CD4-positive, alpha-beta T cell (primary cell): ENCODE results near the gene TOGARAM2. TPM values are rescaled to one million over a fixed set of nuclear protein-coding genes. Genes with fewer than 3 reads are reported as not detected.

ENCODE experiments used
- ATAC-seq: fragments of 200-7000 bp; cut with Tn5 transposase; one replicate; pipeline ENCODE4 v1.10.0; 2022; ENCODE audit warnings: mild to moderate bottlenecking; ENCODE audit not compliant: poor library complexity
- CTCF ChIA-PET: fragments of 350-600 bp; sonication (Branson Sonifier 250); formaldehyde crosslinking; loops from one replicate; lab custom pipeline; 2021; ENCODE audit warnings: antibody characterized with exemption, inconsistent platforms; lab: Charles Lee
- POLR2A ChIA-PET: fragments of 350-600 bp; sonication (Branson Sonifier 250); formaldehyde crosslinking; loops from one replicate; lab custom pipeline; 2021; ENCODE audit warnings: antibody characterized with exemption, inconsistent platforms; lab: Charles Lee
- DNase-seq, 14 experiments: peaks; one replicate each; pipeline ENCODE4 v3.0.0-alpha.2; 2013 to 2020; ENCODE audit warnings: mixed read lengths in 2 of 14
- H3K27ac ChIP-seq, 2 donors: one replicate each; pipeline versions ENCODE4 v1.5.1 to v1.7.0; 2013; ENCODE audit warnings: low read length in 2 of 2, low read depth in 1 of 2, mild to moderate bottlenecking in 1 of 2
- H3K27me3 ChIP-seq, 2 experiments: 1 replicate in 1 of 2; 2 replicates in 1 of 2; pipeline versions ENCODE4 v1.6.1 to v1.7.0; 2013; ENCODE audit warnings: low read length in 2 of 2, control low read depth in 1 of 2, mild to moderate bottlenecking in 1 of 2, moderate library complexity in 1 of 2; ENCODE audit not compliant: insufficient read depth in 2 of 2, control insufficient read depth in 1 of 2
- H3K36me3 ChIP-seq: one replicate; pipeline ENCODE4 v1.6.1; 2013; ENCODE audit warnings: low read length, control low read depth; ENCODE audit not compliant: insufficient read depth
- H3K4me1 ChIP-seq: one replicate; pipeline ENCODE4 v1.6.1; 2013; ENCODE audit warnings: low read length, control low read depth; ENCODE audit not compliant: insufficient read depth
- H3K4me3 ChIP-seq: one replicate; pipeline ENCODE4 v1.5.1; 2013; ENCODE audit warnings: mild to moderate bottlenecking, low read length, moderate library complexity
- H3K9me3 ChIP-seq, 2 experiments: 1 replicate in 1 of 2; 2 replicates in 1 of 2; pipeline versions ENCODE4 v1.6.1 to v1.7.0; 2013; ENCODE audit warnings: low read length in 2 of 2, mild to moderate bottlenecking in 2 of 2, control low read depth in 1 of 2, moderate library complexity in 1 of 2; ENCODE audit not compliant: control insufficient read depth in 1 of 2, insufficient read depth in 1 of 2
- H3K27ac Mint-ChIP-seq: one replicate; pipeline ENCODE4 v1.8.0; 2020; ENCODE audit warnings: mixed read lengths
- H3K27me3 Mint-ChIP-seq: one replicate; pipeline ENCODE4 v1.8.0; 2021; ENCODE audit warnings: mixed read lengths
- H3K36me3 Mint-ChIP-seq: one replicate; pipeline ENCODE4 v1.8.0; 2021; ENCODE audit warnings: low read depth, mixed read lengths
- H3K4me1 Mint-ChIP-seq: one replicate; pipeline ENCODE4 v1.8.0; 2021; ENCODE audit warnings: low read depth, mixed read lengths
- H3K4me3 Mint-ChIP-seq: one replicate; pipeline ENCODE4 v1.8.0; 2020; ENCODE audit warnings: mild to moderate bottlenecking, mixed read lengths
- H3K9me3 Mint-ChIP-seq: one replicate; pipeline ENCODE4 v1.8.0; 2020; ENCODE audit warnings: mixed read lengths
- intact Hi-C, 2 experiments: fragments of 100-400 bp; cut with DNase I in 1 of 2; cut with micrococcal nuclease in 1 of 2; formaldehyde crosslinking; loops; one replicate each; pipeline versions ENCODE4 v1.15.1 to v1.9.0; 2023 to 2025; cut with DNase I, micrococcal nuclease
- total RNA-seq, 174 experiments: library from RNA in 2 of 174; stranded (reverse) in 2 of 174; gene quantifications; one replicate each; pipeline ENCODE4 v1.2.3 and lab custom pipeline; 2021 to 2026
- TF ChIP-seq, protein P1 (sequence below): fragments of 200-600 bp; IDR thresholded peaks from one replicate; pipeline ENCODE4 v1.8.0; 2022; ENCODE audit warnings: antibody characterized with exemption, mild to moderate bottlenecking

The TOGARAM2 gene
- total RNA-seq, 2 experiments from 2014 or later, result 2.0 to 2.3 TPM

DNA sequence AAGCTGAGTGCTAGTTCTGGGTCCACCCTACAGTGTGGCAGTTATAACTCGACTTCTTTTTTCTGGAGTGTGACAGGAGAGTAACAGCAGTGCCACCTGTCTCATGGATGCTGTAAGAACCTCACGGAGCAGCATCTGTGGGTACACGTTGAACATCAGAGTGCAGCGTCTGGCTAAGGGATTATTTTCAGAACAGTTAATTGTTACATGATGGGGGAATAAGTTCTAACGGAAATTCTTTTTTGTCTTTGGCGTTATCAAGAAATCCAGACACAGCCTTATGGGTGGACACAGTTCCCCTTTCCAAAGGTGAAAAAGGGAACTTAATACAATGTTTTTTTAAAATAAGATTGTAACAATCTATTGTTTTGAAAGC, 28.3 kb upstream of the TOGARAM2 start:
- H3K27me3 Mint-ChIP-seq, result no peaks in the 10 kb centered on the region
- H3K27ac Mint-ChIP-seq, result no peak overlapping the region
- H3K9me3 Mint-ChIP-seq, result no peaks in the 10 kb centered on the region
- ATAC-seq (peak; percentile 43), DNase-seq (no peak)
- H3K36me3 Mint-ChIP-seq, result peaks cover 15% of the 10 kb centered on the region
- Histone ChIP-seq H3K27ac (no peak overlapping the region), H3K36me3 (peaks cover 13% of the 10 kb centered on the region), H3K9me3 (no peaks in the 10 kb centered on the region), H3K4me1 (peaks cover 3% of the 10 kb centered on the region), H3K27me3 (no peaks in the 10 kb centered on the region), H3K4me3 (no peak overlapping the region)
- intact Hi-C loops, result loop anchor here (2.0 to 10.0 kb wide), 4 partner anchors 132 to 388 kb away; no protein-coding TSS in a partner anchor
- TF ChIP-seq, protein P1, sequence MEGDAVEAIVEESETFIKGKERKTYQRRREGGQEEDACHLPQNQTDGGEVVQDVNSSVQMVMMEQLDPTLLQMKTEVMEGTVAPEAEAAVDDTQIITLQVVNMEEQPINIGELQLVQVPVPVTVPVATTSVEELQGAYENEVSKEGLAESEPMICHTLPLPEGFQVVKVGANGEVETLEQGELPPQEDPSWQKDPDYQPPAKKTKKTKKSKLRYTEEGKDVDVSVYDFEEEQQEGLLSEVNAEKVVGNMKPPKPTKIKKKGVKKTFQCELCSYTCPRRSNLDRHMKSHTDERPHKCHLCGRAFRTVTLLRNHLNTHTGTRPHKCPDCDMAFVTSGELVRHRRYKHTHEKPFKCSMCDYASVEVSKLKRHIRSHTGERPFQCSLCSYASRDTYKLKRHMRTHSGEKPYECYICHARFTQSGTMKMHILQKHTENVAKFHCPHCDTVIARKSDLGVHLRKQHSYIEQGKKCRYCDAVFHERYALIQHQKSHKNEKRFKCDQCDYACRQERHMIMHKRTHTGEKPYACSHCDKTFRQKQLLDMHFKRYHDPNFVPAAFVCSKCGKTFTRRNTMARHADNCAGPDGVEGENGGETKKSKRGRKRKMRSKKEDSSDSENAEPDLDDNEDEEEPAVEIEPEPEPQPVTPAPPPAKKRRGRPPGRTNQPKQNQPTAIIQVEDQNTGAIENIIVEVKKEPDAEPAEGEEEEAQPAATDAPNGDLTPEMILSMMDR, result no peak
- no peak overlapping the region for H3K4me3 Mint-ChIP-seq
- ChIA-PET CTCF (no interaction called here), POLR2A (no interaction called here)
- no peaks in the 10 kb centered on the region for H3K4me1 Mint-ChIP-seq

DNA sequence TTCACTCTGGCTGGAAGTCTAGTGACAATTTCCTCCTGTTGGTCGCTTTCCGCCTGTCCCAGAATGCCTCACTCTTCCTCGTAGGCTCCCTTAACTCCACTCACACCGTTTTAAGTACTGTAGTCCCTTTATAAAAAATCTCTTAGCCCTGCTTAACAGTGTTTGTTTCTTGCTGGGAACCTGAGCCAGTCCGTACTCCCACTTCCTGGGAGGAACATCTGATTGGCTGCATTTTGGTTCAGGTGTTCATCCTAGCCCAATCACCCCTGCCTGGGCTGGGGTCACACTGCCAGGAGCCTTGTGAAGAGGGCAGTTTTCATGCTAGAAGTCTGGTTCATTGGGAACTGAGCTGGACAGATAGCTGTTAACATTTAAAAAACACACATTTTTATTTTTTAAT, 25.6 kb upstream of the TOGARAM2 start:
- Mint-ChIP-seq H3K4me3 (no peak overlapping the region), H3K9me3 (no peaks in the 10 kb centered on the region), H3K36me3 (no peaks in the 10 kb centered on the region), H3K27me3 (no peaks in the 10 kb centered on the region), H3K4me1 (peaks cover 4% of the 10 kb centered on the region), H3K27ac (no peak overlapping the region)
- Histone ChIP-seq H3K9me3 (no peaks in the 10 kb centered on the region), H3K27ac (no peak overlapping the region), H3K4me3 (no peak overlapping the region), H3K27me3 (no peaks in the 10 kb centered on the region), H3K4me1 (peaks cover 9% of the 10 kb centered on the region), H3K36me3 (no peaks in the 10 kb centered on the region)
- intact Hi-C loops, result loop anchor here (5.0 to 10.0 kb wide), 4 partner anchors 133 to 1117 kb away; no protein-coding TSS in a partner anchor
- CTCF ChIA-PET, result no interaction called here
- TF ChIP-seq, protein P1, result no peak
- DNase-seq (no peak), ATAC-seq (no peak)
- POLR2A ChIA-PET, result no interaction called here

DNA sequence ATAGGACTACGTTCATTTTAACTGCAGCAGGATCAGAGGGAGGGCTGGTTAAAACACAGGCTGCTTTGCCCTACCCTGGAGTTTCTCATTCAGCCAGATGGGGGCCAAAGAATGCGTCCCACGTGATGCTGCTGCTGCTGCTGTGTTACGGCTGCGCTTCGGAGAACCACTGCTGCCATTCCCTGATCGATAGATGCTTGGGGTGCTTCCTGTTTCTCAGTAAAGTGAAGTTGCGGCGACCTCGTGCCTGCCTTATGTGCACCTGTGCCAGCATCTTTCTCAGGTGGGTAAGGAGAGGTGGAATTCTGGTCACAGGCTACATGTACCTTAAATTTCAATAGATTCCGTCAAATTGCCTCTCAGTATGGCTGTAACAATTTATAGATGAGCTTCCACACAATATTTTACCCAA, 24.7 kb upstream of the TOGARAM2 start:
- Mint-ChIP-seq H3K9me3 (no peaks in the 10 kb centered on the region), H3K4me3 (no peak overlapping the region), H3K4me1 (peaks cover 4% of the 10 kb centered on the region), H3K36me3 (no peaks in the 10 kb centered on the region), H3K27me3 (no peaks in the 10 kb centered on the region), H3K27ac (no peak overlapping the region)
- H3K27me3 ChIP-seq, result no peaks in the 10 kb centered on the region
- ChIA-PET CTCF (no interaction called here), POLR2A (no interaction called here)
- DNase-seq, result peak in 12 of 14 experiments; percentile 7 to 69 (median 40)
- no peaks in the 10 kb centered on the region for H3K9me3 ChIP-seq
- intact Hi-C loops, result loop anchor here (5.0 to 10.0 kb wide), 4 partner anchors 134 to 1116 kb away; no protein-coding TSS in a partner anchor
- no peak for ATAC-seq
- no peak overlapping the region for H3K27ac ChIP-seq
- H3K4me3 ChIP-seq, result no peak overlapping the region
- H3K36me3 ChIP-seq, result no peaks in the 10 kb centered on the region
- H3K4me1 ChIP-seq, result peaks cover 9% of the 10 kb centered on the region
- TF ChIP-seq, protein P1, result no peak
